GM10847 (cell line): ENCODE results near the gene SCUBE2.

ENCODE experiments used
- POLR2A ChIP-seq: IDR thresholded peaks from 2 replicates; pipeline ENCODE4 v1.6.1; 2011; ENCODE audit not compliant: insufficient read length; ENCODE audit errors: extremely low read depth

Gene SCUBE2

DNA sequence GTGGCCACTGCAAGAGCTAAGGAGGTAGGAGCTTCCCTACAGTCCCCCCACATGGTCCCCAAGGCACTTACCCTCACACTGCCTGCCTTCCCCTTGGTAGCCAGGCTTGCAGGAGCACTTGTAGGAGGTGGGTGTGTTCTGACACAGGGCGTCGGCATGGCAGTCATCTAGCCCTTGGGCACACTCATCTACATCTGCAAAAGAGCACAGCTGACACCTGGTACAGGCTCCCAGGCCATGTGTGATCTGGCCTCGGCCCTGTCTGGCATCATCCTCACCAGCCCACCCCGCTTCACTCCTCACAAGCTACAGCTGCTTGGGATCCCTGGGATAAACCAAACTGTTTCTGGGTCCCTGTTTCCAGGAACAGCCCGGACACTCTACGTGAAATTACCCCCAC is 1.8 kb downstream of the SCUBE2 start:
- no peak for TF ChIP-seq POLR2A

DNA sequence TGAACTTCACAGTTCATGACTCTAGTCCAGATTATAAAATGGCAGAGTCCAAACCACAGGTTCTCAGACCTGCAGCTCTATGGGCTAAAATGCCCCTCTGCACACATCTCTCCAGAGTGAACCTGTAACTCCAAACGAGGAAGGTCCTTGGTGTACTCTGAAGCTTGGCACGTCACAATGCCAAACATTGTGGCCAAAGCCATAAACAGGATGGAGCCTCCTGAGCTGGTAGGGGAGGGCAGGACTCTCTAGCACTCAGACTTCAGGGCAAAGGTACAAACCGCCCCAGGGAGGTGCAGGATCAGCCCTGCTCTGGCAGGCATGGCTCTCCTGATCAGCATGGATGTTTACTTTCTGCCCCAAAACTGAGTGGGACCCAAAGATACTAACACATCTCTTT is 2.3 kb downstream of the SCUBE2 start:
- TF ChIP-seq POLR2A = no peak

DNA sequence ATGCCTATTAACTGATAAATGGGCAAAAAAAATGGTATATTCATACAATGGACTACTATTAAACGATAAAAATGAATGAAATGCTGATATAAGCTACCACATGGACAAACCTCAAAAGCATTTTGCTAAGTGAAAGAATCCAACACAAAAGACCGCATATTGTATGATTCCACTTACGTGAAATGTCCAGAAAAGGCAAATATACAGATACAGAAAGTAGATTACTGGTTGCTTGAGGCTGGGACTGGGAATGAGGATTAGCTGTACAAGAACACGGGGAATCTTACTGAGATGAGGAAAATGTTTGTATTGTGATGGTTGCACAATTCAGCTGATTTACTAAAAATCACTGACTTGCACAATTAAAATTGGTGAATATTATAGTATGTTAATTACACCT is 8.8 kb downstream of the SCUBE2 start:
- TF ChIP-seq POLR2A = no peak

DNA sequence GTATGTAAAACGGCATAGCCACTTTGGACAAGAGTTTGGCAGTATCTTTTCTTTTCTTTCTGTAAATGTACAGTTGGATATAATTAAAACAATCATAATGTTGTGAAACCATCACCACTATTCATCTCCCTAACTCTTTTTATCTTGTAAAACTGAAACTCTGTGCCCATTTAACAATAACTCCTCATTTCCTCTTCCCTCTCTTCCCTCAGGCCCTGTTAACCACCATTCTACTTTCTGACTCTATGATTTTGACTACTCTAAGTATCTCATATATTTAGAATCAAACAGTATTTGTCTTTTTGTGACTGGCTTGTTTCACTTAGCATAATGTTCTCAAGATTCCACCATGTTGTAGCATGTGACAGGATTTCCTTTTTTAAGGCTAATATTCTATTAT is 10.2 kb downstream of the SCUBE2 start:
- no peak for TF ChIP-seq POLR2A

DNA sequence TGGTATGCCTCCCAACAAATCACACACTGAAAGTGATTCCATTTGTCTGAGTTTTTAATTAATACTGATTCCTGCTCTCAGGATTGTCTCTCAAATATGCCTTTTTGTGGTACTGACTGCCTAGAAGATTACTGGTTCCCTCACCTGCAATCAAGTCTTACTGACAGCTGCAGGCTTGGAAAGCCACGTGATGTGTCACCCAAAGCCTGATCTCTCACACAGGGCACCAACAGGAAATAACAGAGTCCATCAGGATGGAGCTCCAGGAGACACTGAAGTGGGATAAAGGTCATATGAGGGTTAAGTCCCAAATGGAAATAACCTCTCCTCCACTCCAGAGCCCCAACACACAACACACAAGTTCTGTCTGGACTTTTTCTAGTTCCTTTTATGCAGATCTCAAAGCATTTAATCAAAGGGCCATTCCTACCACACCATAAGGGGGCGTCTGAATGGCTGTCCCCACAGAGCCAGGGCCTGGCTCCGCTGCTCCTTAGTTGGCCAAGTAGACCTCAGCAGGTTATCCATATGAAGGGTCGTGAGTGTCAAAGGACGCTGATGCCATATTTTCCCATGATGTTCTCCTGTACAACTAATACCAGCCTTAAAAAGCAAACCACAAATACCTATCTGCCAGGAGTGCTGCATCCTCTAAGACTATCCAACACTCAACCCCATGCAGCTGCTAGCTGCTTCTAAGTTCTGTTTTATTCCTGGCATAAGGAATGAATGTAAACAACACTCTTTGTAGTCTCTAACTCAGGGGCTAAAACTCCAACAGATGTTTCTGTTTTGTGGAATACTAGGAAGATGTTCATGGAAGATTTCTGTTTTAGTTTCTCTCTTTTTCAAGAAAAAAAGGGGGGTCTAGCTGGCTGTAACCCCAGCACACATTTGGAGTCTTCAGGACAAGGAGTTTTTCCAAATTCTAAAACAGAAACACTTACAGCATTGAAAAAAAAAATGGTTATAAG is 13.0 kb downstream of the SCUBE2 start:
- TF ChIP-seq POLR2A = no peak

DNA sequence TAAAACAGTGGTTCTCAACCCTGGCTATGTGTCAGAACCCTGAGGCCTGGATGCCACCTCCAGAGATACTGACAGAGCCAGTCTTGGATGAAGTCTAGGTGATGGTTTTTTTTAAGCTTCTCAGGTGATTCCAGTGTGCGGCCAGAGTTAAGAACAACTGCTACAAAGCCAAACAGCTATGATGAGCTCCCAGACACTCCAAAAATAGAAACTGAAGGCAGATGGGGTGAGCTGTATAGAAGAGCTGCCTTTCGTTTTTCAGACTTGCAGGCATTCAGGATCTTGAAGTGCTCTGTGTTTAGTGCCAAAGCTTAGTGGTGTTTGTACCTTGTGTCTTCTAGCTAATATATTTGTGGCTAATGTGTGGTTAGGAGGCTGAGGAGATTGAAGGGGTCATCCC is 14.2 kb downstream of the SCUBE2 start:
- no peak for TF ChIP-seq POLR2A

DNA sequence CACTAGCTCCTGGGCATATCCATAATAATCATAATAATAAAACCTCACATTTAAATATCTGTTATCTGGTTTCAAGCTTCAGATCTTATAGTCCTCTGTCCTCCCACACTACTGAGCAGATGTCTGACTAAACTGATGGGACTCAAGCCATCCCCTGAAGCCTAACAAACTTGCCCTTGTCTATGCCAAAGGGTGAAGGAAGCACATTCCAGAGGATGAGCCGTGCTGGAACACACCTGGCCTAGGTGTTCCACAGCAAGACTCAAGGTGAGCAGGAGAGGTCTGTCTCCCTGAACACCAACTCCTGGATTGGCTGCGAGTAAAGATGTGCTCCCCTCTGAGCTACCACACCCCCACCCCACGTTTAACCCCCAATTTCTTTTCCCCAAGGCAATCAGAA is 14.7 kb downstream of the SCUBE2 start:
- TF ChIP-seq POLR2A = no peak

DNA sequence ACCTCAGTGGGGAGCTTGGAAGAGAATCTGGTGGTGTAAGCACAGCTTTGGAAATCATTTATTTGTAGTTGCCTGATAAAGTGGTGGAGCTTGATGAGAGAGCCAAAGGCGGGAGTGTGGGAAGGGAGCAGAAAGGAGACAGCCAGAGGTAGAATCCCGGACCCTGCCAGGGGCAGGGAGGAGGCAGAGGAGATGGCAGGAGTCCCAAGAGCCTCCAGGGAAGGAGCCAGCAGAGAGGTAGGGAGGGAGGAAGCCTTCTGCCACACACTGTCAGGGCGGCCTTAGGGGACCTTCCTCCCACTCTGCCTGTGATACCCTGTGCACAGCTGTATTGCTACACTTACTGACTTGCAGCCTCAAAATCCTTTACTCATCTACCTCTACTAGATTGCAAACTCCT is 15.4 kb downstream of the SCUBE2 start:
- no peak for TF ChIP-seq POLR2A

DNA sequence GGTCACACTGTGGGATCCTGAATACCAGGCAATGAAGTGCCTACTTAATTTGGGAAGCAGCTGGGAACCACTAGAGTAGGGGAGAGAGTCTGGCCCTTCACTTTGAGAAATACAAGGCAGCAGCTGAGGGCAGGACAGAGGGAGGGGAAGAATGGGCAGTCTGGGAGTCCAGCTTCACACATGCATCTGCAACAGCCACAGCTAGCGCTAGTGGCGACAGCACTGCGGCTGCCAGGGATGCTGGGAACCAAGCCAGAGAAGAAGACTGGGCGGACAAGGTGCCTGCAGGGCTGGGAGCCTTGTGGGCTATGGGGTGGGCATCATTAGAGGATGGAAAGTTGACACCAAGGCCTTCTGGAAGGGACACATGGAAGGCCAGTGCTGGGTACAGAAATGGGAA is 15.8 kb downstream of the SCUBE2 start:
- no peak for TF ChIP-seq POLR2A

DNA sequence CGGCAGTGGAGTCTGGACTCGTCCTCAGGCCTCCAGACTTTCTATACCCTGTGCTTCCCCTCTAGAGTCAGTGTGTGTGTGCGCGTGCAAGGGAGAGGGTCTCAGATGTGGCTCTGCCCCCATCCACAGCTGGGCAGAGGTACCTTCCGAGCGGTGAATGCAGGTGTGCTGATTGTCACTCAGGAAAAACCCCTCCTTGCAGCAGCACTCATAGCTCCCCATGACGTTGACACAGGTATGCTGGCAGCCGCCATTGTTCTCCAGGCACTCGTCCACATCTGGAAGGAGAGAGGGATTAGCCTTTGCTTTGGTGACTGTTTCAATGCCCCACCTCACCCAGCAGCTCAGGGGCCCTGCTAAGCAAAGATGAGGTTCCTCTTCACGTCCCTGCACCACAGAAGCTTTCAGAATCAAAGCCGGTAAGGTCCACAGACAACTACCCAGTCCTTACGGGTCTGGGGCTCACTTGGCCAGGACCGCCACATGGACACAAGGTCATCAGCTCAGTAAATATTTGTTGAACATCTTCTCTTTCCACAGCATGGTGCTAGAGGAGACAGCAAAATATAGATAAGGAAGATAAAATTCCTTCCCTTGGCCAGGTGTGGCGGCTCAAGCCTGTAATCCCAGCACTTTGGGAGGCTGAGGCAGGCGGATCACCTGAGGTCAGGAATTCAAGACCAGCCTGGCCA is 16.9 kb downstream of the SCUBE2 start:
- no peak for TF ChIP-seq POLR2A

DNA sequence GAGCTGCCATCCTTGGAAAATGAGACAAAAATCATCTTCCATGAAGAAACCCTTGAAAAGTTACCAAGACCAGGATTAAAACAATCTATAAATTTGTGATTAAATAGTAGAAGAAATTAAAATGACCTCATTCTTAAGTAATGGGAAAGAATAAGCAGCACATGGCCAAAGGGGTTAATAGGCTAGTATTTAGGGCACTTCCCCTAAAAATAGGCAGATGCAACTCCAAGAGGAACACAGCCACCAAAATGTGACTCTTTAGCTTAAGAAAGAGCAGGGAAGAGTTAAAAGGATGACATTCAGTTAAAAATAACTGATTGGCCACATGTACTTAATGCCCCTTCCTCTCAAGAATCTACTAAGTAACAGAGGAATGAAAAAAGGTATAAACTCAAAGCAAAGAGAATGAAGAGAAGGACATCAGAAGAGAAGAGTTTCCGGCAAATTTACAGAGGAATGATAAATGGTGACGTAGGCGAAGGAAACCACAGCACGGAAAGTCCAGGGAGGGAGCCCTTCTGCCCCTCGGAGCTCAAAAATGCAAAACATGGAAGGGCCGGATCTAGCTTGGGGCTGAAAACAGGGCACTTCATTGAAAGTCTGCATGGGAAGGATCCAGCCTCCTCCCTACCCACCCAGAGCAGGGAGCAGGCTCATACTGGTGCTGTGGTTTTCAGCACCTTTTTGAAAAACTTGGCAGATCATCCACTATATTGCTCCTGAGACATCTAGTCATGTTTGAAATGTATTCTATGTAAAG is 17.8 kb downstream of the SCUBE2 start:
- TF ChIP-seq POLR2A = no peak

DNA sequence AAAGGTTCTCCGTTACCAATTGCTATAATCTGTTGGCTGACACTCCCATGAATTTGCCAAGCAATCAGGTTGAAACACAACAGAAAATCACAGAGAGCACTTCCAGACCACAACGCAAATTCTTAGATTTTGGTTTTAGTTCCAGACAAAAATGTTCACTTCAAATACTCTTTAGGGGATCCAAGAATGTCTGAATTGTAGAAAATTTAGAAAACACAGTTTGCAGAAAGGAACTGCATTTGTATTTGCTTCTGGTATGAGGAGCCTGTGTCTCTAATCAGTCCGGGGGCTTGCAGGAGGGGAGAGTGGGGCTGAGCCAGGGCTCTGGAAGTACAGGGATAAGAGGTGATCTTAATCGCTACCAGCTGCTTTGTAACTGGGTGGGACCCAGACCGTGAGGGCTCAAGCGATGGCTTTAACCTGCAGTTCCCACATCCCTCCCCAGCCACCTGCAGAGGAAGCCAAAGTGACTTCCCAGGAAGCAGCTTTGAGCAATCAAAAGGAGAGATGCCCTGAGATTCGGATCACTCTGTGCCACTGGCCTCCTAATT is 18.7 kb downstream of the SCUBE2 start:
- TF ChIP-seq POLR2A = no peak

DNA sequence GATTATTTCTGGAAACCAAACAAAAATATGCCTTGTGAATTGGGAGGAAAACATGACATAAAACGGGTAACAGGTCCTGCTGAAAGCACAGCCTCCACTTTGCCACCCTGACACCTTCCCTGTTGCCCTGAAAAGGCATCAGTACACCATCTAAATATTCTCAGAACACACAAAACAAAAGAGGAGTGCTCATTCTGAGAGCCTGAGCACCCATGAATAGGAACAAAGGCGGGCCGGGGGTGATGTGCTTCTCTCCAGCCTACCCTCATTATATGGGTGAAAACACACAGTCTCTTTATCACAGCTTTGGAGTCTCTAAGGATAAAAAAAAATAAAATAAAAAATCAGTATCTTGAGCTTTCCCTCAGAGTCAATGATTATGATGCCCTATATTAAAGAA is 19.7 kb downstream of the SCUBE2 start:
- TF ChIP-seq POLR2A = no peak

DNA sequence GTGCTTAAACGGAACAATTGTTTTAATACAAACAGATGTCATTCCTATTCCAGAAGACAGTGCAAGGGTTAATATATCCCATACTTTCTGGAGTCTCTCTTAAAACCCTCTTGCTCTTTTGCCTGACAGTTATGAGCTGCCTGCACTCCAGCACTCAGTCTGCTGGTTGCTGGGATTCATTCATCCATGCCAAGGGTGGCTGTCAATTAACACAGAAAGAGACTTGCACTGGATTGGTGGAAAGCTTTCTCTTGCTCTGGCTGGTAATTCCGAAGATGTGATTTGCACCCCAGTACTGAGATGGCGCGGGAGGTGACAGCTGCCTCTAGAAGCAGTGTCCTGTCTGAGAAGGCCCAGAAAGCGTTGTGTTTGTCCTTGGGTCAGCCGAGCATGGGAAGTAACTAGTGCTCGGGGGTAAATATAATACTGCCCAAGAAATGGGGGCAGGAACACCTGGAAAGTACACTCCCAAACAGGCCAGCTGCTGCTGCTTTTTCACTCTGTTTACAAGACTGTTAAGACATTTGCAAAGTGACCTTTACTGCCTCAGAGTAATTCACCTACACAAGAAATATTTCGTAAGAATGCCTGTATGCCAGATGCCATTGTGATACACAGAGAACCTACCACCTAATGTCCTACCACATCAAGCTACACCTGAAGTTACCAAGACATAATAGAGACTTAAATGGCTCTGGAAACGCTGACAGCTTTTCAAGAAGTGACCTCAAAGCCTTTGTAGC is 20.5 kb downstream of the SCUBE2 start:
- TF ChIP-seq POLR2A = no peak
